RWPE2 (cell line): ENCODE measurements around the gene REEP5.

ENCODE experiments used
- ATAC-seq: fragments of 200-7000 bp; cut with Tn5 transposase; 3 replicates; pipeline ENCODE4 v1.9.1; 2021; ENCODE audit warnings: low read depth
- DNase-seq: peaks from one replicate; pipeline ENCODE4 v3.0.0-alpha.2; 2020; ENCODE audit warnings: low spot score
- H3K27ac ChIP-seq: fragments of 450-650 bp; 2 replicates; pipeline ENCODE4 v1.5.1; 2017; ENCODE audit warnings: mild to moderate bottlenecking; ENCODE audit not compliant: poor library complexity, severe bottlenecking
- H3K27me3 ChIP-seq: fragments of 250-450 bp; sonication (Bioruptor Pico); 2 replicates; pipeline ENCODE4 v1.5.1; 2021; ENCODE audit warnings: mild to moderate bottlenecking, moderate library complexity; ENCODE audit not compliant: insufficient read depth, poor library complexity, severe bottlenecking
- H3K36me3 ChIP-seq: fragments of 250-450 bp; sonication (Bioruptor Pico); 2 replicates; pipeline ENCODE4 v1.5.1; 2020; ENCODE audit warnings: low read depth, mild to moderate bottlenecking, moderate library complexity
- H3K4me1 ChIP-seq: fragments of 250-450 bp; sonication (Bioruptor Pico); 2 replicates; pipeline ENCODE4 v1.5.1; 2021; ENCODE audit warnings: mild to moderate bottlenecking, moderate library complexity; ENCODE audit not compliant: insufficient read depth, poor library complexity, severe bottlenecking
- H3K4me3 ChIP-seq: fragments of 250-450 bp; sonication (Bioruptor Pico); 2 replicates; pipeline ENCODE4 v1.5.1; 2021; ENCODE audit warnings: mild to moderate bottlenecking, moderate library complexity; ENCODE audit not compliant: severe bottlenecking
- H3K9me3 ChIP-seq: fragments of 250-450 bp; sonication (Bioruptor Pico); 2 replicates; pipeline ENCODE4 v1.5.1; 2021; ENCODE audit warnings: mild to moderate bottlenecking, moderate library complexity; ENCODE audit not compliant: severe bottlenecking
- TF ChIP-seq, protein P1 (sequence below): fragments of 450-650 bp; IDR thresholded peaks from one replicate; pipeline ENCODE4 v1.5.1; 2017; ENCODE audit warnings: mild to moderate bottlenecking, moderate library complexity; ENCODE audit not compliant: poor library complexity, severe bottlenecking

Gene REEP5

DNA sequence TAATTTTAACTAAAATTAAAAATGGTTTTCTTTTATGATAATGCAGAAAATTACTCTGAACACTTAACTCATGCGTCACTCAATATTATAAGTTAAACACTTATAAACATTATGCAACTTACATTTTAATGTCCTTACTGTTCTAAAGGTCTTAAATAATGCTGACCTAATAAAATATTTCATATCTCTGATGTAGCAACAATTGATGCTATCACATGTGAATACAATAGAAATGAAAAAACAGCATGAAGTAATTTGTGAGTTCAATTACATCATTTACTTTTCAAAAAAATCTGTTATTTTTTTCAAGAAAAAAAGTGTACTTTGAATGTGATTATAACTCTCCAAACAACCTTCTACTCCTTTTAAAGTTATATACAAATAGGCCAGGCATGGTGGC lies 26.4 kb upstream of the REEP5 start:
- ATAC-seq = no peak; the same call in 2 of the 3 replicates

DNA sequence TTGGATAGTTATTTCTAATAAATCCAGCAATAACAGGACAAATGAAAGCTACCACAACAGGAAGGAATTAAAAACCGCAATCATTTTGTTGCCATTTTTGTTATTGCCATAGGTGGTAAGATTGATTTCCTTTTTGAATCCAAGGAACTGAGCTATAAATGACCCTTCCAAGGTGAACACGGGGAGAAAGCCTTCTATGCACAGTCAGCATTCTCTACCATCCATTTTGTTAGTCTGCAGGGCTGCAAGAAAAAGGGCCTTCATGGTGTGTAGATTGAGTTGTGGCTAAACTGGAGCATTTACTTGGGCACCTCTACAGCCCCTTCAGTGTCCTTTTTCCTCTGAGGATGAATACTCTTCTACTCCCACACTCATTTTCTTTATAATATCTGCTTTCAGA lies 18.6 kb upstream of the REEP5 start:
- no peak for ATAC-seq
- Histone ChIP-seq H3K9me3 (no peaks in the 10 kb centered on the region), H3K36me3 (no peaks in the 10 kb centered on the region), H3K27me3 (no peaks in the 10 kb centered on the region), H3K4me1 (no peaks in the 10 kb centered on the region), H3K27ac (no peak overlapping the region), H3K4me3 (no peak overlapping the region)
- no peak for DNase-seq
- TF ChIP-seq, protein P1, sequence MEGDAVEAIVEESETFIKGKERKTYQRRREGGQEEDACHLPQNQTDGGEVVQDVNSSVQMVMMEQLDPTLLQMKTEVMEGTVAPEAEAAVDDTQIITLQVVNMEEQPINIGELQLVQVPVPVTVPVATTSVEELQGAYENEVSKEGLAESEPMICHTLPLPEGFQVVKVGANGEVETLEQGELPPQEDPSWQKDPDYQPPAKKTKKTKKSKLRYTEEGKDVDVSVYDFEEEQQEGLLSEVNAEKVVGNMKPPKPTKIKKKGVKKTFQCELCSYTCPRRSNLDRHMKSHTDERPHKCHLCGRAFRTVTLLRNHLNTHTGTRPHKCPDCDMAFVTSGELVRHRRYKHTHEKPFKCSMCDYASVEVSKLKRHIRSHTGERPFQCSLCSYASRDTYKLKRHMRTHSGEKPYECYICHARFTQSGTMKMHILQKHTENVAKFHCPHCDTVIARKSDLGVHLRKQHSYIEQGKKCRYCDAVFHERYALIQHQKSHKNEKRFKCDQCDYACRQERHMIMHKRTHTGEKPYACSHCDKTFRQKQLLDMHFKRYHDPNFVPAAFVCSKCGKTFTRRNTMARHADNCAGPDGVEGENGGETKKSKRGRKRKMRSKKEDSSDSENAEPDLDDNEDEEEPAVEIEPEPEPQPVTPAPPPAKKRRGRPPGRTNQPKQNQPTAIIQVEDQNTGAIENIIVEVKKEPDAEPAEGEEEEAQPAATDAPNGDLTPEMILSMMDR = no peak

More for the DNA sequence above, 26.4 kb upstream of the REEP5 start:
- Histone ChIP-seq H3K36me3 (no peaks in the 10 kb centered on the region), H3K9me3 (no peaks in the 10 kb centered on the region), H3K4me3 (no peak overlapping the region), H3K4me1 (peaks cover 5% of the 10 kb centered on the region), H3K27me3 (no peaks in the 10 kb centered on the region), H3K27ac (no peak overlapping the region)
- no peak for DNase-seq
- TF ChIP-seq, protein P1 = no peak

- Histone ChIP-seq H3K4me3 (no peak overlapping the region), H3K9me3 (no peaks in the 10 kb centered on the region), H3K27ac (no peak overlapping the region), H3K27me3 (no peaks in the 10 kb centered on the region), H3K4me1 (no peaks in the 10 kb centered on the region), H3K36me3 (no peaks in the 10 kb centered on the region)
- TF ChIP-seq, protein P1 = no peak
- no peak for ATAC-seq
- no peak for DNase-seq
Observed at GRCh38 chr5:112938286-112938685, 16.3 kb upstream of the REEP5 start.

DNA sequence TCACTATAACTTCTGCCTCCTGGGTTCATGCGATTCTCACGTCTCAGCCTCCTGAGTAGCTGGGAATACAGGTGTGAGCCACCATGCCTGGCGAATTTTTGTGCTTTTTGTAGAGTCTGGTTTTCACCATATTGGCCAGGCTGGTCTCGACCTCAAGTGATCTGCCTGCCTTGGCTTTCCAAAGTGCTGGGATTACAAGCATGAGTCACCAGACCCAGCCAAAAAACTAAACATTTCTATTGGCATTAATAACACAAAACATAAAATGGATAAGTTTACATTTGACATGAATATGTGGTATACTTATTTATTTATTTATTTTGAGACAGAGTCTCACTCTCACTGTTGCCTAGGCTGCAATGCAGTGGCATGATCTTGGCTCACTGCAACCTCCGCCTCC lies 13.6 kb upstream of the REEP5 start:
- DNase-seq (no peak), ATAC-seq (no peak)
- TF ChIP-seq, protein P1 = no peak
- Histone ChIP-seq H3K27ac (no peak overlapping the region), H3K9me3 (no peaks in the 10 kb centered on the region), H3K4me3 (no peak overlapping the region), H3K4me1 (no peaks in the 10 kb centered on the region), H3K27me3 (no peaks in the 10 kb centered on the region), H3K36me3 (no peaks in the 10 kb centered on the region)

GRCh38 chr5:112934366-112934663 lies 12.3 kb upstream of the REEP5 start:
- Histone ChIP-seq H3K4me3 (no peak overlapping the region), H3K9me3 (no peaks in the 10 kb centered on the region), H3K27me3 (no peaks in the 10 kb centered on the region), H3K27ac (no peak overlapping the region), H3K4me1 (no peaks in the 10 kb centered on the region), H3K36me3 (no peaks in the 10 kb centered on the region)
- ATAC-seq (no peak), DNase-seq (no peak)
- TF ChIP-seq, protein P1 = no peak
